ENCODE measurements around the gene MAN1A1.

- TF ChIP-seq, protein P1, sequence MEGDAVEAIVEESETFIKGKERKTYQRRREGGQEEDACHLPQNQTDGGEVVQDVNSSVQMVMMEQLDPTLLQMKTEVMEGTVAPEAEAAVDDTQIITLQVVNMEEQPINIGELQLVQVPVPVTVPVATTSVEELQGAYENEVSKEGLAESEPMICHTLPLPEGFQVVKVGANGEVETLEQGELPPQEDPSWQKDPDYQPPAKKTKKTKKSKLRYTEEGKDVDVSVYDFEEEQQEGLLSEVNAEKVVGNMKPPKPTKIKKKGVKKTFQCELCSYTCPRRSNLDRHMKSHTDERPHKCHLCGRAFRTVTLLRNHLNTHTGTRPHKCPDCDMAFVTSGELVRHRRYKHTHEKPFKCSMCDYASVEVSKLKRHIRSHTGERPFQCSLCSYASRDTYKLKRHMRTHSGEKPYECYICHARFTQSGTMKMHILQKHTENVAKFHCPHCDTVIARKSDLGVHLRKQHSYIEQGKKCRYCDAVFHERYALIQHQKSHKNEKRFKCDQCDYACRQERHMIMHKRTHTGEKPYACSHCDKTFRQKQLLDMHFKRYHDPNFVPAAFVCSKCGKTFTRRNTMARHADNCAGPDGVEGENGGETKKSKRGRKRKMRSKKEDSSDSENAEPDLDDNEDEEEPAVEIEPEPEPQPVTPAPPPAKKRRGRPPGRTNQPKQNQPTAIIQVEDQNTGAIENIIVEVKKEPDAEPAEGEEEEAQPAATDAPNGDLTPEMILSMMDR (conservative IDR thresholded peaks at IDR 0.05; ENCODE audit: low read length): no peak
- TF ChIP-seq EZH2phosphoT487 (IDR thresholded peaks at IDR 0.05; ENCODE audit: borderline replicate concordance): no peak
These were observed 179.0 kb downstream of the MAN1A1 start for GRCh38 chr6:119170447-119171087.

Data from Loucy (cell line).